HL-60 (cell line): ENCODE data around the gene CELF5.

Experiments
- CTCF ChIP-seq: IDR thresholded peaks from one replicate; pipeline ENCODE4 v1.5.1; 2011; ENCODE audit warnings: low read length, control low read depth, inconsistent platforms; ENCODE audit not compliant: insufficient read depth
- GABPA ChIP-seq: IDR thresholded peaks from 2 replicates; pipeline ENCODE4 v1.6.1; 2012; ENCODE audit warnings: low read depth
- POLR2AphosphoS5 ChIP-seq: IDR thresholded peaks from 2 replicates; pipeline ENCODE4 v1.6.1; 2012; ENCODE audit warnings: low read depth
- REST ChIP-seq: IDR thresholded peaks from 2 replicates; pipeline ENCODE4 v1.6.1; 2012; ENCODE audit warnings: low read depth; ENCODE audit not compliant: insufficient replicate concordance
- SPI1 ChIP-seq: IDR thresholded peaks from 2 replicates; pipeline ENCODE4 v1.6.1; 2012; ENCODE audit warnings: low read depth, mild to moderate bottlenecking, borderline replicate concordance

- TF ChIP-seq CTCF (no peak), POLR2AphosphoS5 (no peak), GABPA (no peak), REST (no peak), SPI1 (no peak)
Measured at GRCh38 chr19:3249408-3249807, 24.9 kb downstream of the CELF5 start.
